GM21786 (cell line): ENCODE measurements around the gene DENND1B.

Experiments used
- ATAC-seq: cut with Tn5 transposase; IDR thresholded peaks from one replicate; pipeline ENCODE4 v1.9.1; 2021; ENCODE audit not compliant: unreplicated experiment

Gene DENND1B

GRCh38 chr1:197775282-197776262 lies at the start of gene DENND1B:
DENND1B (minus strand) TSS chr1:197775480; CDS start chr1:197775155, 325 bp downstream.
- peak; percentile 63 for ATAC-seq

DNA sequence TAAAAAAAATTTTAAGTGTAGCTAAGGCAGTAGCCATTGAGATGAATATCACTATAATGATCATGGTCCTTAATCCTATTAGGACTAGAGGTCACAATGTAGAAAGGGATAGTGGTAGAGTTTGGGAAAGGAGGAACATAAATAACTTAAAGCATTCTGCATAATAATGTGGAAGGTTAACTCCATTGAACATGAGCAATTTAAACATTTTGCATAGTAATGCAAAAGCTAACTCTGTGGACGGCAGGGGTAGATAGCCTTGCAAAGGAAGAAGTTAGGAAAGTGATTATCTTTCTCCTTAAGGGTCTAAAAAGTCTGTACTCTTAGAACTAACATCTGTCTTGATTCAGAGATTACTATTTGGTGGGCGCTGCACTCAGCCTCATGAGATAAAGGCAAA lies 39.0 kb upstream of the DENND1B start:
- ATAC-seq, result no peak

GRCh38 chr1:197813741-197814140 lies 38.5 kb upstream of the DENND1B start:
- ATAC-seq, result no peak

- no peak for ATAC-seq
Measured at GRCh38 chr1:197811769-197812168, 36.5 kb upstream of the DENND1B start.

DNA sequence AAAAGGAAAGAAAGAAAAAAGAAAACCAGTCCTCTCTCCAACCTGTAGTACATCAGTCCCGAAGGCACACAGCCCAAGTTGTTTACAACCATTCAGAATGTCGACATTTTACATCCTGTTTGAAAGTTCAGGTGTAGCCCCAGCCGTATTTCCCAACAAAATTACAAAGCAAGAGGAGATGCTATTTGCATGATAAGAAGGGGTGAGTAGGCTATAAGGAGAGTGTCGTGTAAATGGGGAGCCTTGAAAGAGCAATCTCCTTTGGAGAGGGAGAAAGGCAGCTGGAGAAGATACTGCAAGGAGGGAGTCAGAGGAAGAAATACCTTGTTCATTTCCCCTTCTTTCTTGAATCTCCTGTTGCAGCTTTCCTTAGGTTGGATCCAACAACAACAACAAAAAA lies 35.5 kb upstream of the DENND1B start:
- ATAC-seq, result no peak

GRCh38 chr1:197808880-197809279 lies 33.6 kb upstream of the DENND1B start:
- peak; percentile 46 for ATAC-seq

- ATAC-seq, result no peak
Measured at GRCh38 chr1:197807739-197808453, 32.6 kb upstream of the DENND1B start.

GRCh38 chr1:197807216-197807615 lies 31.9 kb upstream of the DENND1B start:
- peak; percentile 81 for ATAC-seq

DNA sequence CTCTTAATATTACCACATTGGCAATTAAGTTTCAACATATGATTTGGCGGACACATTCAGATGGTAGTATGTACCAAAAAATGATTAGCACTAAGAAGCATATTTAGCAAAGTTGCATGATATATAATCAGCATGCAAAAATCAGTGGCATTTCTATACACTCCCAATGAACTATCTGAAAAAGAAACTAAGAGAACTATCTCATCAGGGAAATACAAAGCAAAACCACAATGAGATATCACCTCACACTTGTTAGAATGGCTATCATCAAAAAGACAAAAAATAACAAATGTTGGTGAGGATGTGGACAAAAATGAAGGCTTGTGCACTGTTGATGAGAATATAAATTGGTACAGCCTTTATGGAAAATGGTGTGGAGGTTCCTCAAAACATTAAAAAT lies 31.4 kb upstream of the DENND1B start:
- ATAC-seq, result no peak

DNA sequence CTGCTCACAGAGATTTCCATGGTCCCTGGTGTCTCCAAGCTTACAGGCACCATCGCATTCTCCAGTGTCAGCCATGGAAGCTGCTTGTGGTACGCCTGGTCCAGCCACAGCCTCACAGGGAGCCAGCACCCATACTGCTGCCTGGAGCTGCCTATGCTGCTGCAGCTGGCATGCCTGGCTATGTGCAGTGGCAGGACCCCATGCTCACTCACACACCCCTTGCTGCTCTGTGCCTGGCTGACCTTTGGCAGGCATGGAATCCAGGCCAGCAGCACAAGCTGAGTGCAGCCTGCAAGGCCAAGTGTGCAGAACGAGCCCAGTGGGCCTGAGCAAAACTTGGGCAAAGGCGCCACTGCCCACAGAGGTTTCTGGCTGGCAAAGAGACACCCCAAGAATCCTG lies 26.4 kb upstream of the DENND1B start:
- no peak for ATAC-seq

DNA sequence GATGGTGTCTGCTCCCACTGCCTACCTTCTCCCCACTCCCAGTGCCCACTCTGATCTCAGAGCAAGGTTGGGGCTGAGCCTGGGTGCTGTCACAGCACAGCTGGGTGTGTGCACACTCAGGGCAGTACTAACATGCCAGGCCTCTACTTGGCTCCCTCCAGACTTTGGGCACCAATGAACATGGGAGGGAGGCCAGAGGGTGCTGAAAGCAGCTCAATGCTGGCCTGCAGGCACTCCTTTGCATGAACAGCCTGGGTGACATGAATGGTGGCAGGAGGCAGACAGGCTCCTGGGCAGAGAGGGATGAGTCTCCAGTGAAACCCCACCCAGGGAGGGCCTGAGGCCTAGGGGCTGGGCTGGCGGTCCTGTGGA lies 25.8 kb upstream of the DENND1B start:
- no peak for ATAC-seq

DNA sequence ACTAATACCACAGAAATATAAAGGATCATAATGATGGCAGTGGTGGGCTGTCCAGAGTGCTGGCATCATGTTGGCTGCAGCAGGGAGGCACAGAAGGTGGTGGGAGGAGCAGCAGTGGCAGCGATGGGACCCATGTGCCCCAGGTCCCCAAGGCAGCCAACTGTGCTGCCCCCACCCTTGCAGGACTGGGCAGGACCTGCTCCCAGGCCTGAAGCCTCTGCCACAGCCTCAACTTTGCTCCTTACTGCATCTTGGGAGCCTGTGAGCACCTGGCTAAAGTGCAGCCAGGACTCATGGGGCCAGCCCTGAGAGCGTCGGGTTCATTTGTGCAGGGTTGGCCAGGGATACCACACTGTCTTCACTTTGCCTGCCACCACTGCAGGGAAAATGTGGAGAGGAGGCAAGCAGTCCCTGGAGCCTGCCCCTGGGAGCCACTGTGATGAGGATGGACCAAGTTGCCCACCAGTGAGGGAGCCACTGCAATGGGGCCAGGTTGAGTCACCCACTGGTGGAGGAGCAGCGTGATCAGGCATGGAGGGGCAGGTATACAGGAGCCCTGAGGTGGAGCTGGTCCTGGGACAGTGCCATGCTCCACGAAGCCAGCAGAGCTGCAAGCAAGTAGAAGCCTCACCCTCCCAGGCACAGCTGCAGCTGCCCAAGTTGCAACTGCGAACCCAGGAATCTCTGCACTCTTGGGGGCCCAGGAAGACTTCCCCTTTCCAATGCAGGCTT lies 25.3 kb upstream of the DENND1B start:
- ATAC-seq, result no peak

- ATAC-seq, result no peak
Measured at GRCh38 chr1:197799271-197799670, 24.0 kb upstream of the DENND1B start.

DNA sequence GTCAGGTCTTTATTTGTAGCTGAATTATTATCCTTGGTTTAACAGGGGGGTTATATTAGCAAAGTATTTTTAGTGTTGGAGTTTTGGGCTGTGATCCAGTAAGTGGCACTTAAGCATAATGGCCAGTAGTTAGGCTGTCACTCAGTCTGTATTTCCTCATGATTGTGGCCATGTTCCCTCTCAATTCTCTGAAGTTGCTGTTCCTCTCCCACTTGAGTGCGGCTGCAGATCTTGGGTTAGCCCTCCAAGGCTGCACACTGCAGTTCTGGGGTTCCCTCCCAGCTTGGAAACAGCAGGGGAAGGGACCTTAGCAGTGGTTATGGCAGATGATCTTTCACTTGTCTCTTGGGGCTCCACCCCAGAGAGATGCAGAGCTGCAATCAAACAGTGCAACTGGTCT lies 23.2 kb upstream of the DENND1B start:
- no peak for ATAC-seq

GRCh38 chr1:197797010-197797409 lies 21.7 kb upstream of the DENND1B start:
- no peak for ATAC-seq

GRCh38 chr1:197788741-197789739 lies 13.8 kb upstream of the DENND1B start:
- ATAC-seq, result no peak

DNA sequence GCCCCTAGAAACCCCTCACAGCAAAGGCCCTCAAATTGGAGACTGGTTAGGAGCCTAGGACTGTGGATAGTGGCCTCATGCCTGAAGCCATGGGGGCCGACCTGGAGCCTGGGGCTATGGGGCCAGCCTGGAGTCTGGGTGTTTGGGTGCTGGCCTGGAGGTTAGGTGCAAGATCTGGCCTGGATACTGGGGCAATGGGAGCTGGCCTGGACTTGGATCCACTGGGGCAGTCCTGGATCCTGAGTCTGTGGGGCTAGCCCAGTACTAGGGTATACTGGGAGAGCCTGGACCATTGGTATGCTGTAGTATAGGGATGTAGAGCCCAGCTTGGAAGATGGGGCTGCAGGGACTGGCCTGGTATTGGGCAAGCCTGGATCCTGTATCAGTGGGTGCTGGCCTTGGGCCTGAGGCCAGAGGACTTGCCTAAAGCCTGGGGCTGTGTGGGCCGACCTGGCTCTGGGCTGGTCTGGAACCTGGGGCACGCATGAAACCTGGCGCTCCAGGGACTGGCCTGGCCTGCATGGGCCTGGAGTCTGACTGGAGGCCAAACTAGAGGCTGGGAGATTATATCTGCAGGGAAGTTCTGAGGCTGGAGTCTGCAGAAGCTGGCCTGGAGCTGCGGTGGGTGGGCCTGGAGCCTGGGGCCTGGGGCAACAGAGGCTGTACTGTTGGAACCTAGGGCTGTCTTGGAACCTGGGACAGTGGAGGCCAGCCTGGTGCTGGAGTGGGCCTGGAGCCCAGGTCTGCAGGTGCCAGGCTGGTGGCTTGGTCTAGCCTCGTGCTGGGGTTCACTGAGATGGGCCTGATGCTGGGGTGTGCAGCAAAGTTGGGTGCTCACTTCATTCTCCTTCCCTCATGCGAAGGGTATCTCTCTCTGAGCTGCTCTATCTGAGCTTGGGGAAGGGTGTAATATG lies 12.6 kb upstream of the DENND1B start:
- ATAC-seq, result no peak

- ATAC-seq, result no peak
Measured at GRCh38 chr1:197787056-197787455, 11.8 kb upstream of the DENND1B start.

GRCh38 chr1:197786280-197786679 lies 11.0 kb upstream of the DENND1B start:
- ATAC-seq, result no peak
